PC-9 (cell line): ENCODE results near the gene PGAM1.
A peak's percentile ranks its signal among the peaks of the same experiment; 100 is the strongest.

Experiments used
- EZH2 ChIP-seq: fragments of 200-600 bp; sonication (generic); IDR thresholded peaks from 2 replicates; pipeline ENCODE4 v1.8.0; 2017; ENCODE audit warnings: antibody characterized with exemption, low read depth
- TF ChIP-seq, protein P1 (sequence below): fragments of 200-600 bp; sonication (generic); conservative IDR thresholded peaks from 2 replicates; pipeline ENCODE4 v1.6.1; 2017; ENCODE audit warnings: mixed run types, antibody characterized with exemption, mild to moderate bottlenecking, moderate library complexity

DNA sequence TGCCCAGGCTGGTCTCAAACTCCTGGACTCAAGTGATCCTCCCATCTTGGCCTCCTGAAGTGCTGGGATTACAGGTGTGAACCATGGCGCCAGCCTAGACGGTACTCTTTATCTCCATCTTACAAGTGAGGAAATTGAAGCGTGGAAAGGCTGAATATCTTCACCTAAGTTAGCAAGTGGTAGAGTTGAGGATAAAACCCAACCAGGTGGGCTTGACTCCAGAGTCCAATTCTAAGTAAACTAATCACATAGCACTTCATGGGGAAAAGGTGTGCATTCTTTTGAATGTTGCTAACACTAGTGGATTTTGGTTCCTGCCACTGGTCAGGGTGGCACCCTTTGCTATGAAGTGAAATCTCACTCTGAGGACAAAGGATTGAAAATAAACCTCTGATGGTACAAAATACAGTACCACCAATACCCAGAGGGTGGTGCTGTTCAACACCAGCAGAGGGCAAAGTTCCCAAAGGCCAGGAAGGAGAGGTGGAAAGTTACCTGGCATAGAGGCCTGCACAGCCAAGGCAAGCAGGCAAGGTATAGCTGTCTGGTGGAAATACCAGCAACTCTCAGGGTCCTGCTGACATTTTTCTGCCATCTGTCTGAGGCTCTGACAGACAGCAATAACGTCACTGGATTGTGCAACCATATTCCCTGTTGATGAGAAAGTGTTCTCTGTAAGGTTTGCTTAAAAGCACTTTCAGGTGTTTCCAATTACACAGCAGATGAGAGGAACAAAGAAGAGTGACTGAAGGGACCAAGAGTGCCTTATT is 37.6 kb downstream of the PGAM1 start:
- TF ChIP-seq, protein P1, sequence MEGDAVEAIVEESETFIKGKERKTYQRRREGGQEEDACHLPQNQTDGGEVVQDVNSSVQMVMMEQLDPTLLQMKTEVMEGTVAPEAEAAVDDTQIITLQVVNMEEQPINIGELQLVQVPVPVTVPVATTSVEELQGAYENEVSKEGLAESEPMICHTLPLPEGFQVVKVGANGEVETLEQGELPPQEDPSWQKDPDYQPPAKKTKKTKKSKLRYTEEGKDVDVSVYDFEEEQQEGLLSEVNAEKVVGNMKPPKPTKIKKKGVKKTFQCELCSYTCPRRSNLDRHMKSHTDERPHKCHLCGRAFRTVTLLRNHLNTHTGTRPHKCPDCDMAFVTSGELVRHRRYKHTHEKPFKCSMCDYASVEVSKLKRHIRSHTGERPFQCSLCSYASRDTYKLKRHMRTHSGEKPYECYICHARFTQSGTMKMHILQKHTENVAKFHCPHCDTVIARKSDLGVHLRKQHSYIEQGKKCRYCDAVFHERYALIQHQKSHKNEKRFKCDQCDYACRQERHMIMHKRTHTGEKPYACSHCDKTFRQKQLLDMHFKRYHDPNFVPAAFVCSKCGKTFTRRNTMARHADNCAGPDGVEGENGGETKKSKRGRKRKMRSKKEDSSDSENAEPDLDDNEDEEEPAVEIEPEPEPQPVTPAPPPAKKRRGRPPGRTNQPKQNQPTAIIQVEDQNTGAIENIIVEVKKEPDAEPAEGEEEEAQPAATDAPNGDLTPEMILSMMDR: peak; percentile 87
- TF ChIP-seq EZH2: no peak
